H1 (cell line): Measurements from ENCODE around the gene EPHA6. TPM values are rescaled to one million over a fixed set of nuclear protein-coding genes. Genes with fewer than 3 reads are reported as not detected.

Source experiments
- POU5F1 ChIP-seq: IDR thresholded peaks from 2 replicates; pipeline ENCODE4 v1.6.1; 2011; ENCODE audit warnings: low read depth, mild to moderate bottlenecking, low read length, moderate library complexity
- SIN3A ChIP-seq, 2 experiments: IDR thresholded peaks in 1 of 2; conservative IDR thresholded peaks in 1 of 2; 2 replicates each; pipeline ENCODE4 v1.6.1; 2011 to 2012; ENCODE audit warnings: low read length in 2 of 2, improper control_type of control experiment in 1 of 2, low read depth in 1 of 2, mild to moderate bottlenecking in 1 of 2
- polyA plus RNA-seq, 7 experiments: library from polyadenylated mRNA; depleted of rRNA in 3 of 7; stranded (reverse) in 5 of 7; unstranded in 2 of 7; fragments of >200 nt in 5 of 7; fragments of 200-250 nt in 2 of 7; gene quantifications; 1 replicate in 5 of 7; 2 replicates in 1 of 7; 4 replicates in 1 of 7; pipeline versions ENCODE4 v1.2.1 to v1.2.3, GENCODE V29; 2011 to 2013; ENCODE audit warnings: missing spikeins in 2 of 7, mixed read lengths in 2 of 7
- total RNA-seq: library from RNA; stranded (reverse); fragmentation: NEBNext Ultra II Directional; extraction: Animal tissue kit (Norgen Biotek cat#: 25700); gene quantifications from 2 replicates; pipeline ENCODE4 v1.2.1, GENCODE V29; 2021

Gene EPHA6
- total and polyA plus RNA-seq, 2 of the 8 experiments (the other 6 are each of a cell fraction or from before 2014, with no cell fraction given) = 0.83 to 3.2 TPM

GRCh38 chr3:96869316-96869715 is 54.9 kb downstream of the EPHA6 start (continued):
- TF ChIP-seq POU5F1 (no peak), SIN3A (conservative IDR thresholded peaks at IDR 0.05 in 1 of 2, IDR thresholded peaks at IDR 0.05 in 1 of 2; ENCODE audit: low read depth in 1 of 2, low read length in 2 of 2) (no peak)
